ENCODE results near the gene ZDHHC7.

The ZDHHC7 gene

GRCh38 chr16:84989749-84990620 is 21.4 kb downstream of the ZDHHC7 start:
- DNase-seq: no peak

- no peak for DNase-seq
These were observed 22.8 kb downstream of the ZDHHC7 start for GRCh38 chr16:84988328-84989080.

- no peak for DNase-seq
These were observed 24.5 kb downstream of the ZDHHC7 start for GRCh38 chr16:84986879-84987278.

GRCh38 chr16:84986102-84986501 is 25.2 kb downstream of the ZDHHC7 start:
- DNase-seq: no peak

GRCh38 chr16:84985079-84986065 is 26.0 kb downstream of the ZDHHC7 start:
- DNase-seq: no peak

GRCh38 chr16:84982434-84982833 is 28.9 kb downstream of the ZDHHC7 start:
- no peak for DNase-seq

- DNase-seq: no peak
These were observed 31.8 kb downstream of the ZDHHC7 start for GRCh38 chr16:84979516-84979915.

GRCh38 chr16:84976644-84977400 is 34.5 kb downstream of the ZDHHC7 start:
- no peak for DNase-seq

GRCh38 chr16:84975522-84975921 is 35.8 kb downstream of the ZDHHC7 start:
- no peak for DNase-seq

- DNase-seq: no peak
These were observed 36.3 kb downstream of the ZDHHC7 start for GRCh38 chr16:84975066-84975465.

GRCh38 chr16:84973776-84974523 is 37.4 kb downstream of the ZDHHC7 start:
- DNase-seq: no peak

GRCh38 chr16:84973236-84973635 is 38.1 kb downstream of the ZDHHC7 start:
- DNase-seq: no peak

GRCh38 chr16:84970447-84971127 is 40.7 kb downstream of the ZDHHC7 start:
- peak; percentile 60 for DNase-seq

GRCh38 chr16:84967828-84968227 is 43.5 kb downstream of the ZDHHC7 start:
- no peak for DNase-seq

GRCh38 chr16:84965428-84966415 is 45.6 kb downstream of the ZDHHC7 start:
- DNase-seq: no peak

GRCh38 chr16:84964386-84965128 is 46.8 kb downstream of the ZDHHC7 start:
- no peak for DNase-seq

- no peak for DNase-seq
These were observed 48.3 kb downstream of the ZDHHC7 start for GRCh38 chr16:84963066-84963465.

GRCh38 chr16:84960942-84961341 is 50.4 kb downstream of the ZDHHC7 start:
- no peak for DNase-seq
